Osteoblast (primary cell): ENCODE data around the gene DHX35. TPM values are rescaled to one million over a fixed set of nuclear protein-coding genes. Genes with fewer than 3 reads are reported as not detected.

ENCODE experiments used
- DNase-seq: peaks from one replicate; pipeline ENCODE4 v3.0.0; 2011; ENCODE audit warnings: low spot score, mixed read lengths; ENCODE audit not compliant: insufficient read length; ENCODE audit errors: missing footprints
- H2AFZ ChIP-seq: 2 replicates; pipeline ENCODE4 v1.6.0; 2011; ENCODE audit warnings: mild to moderate bottlenecking, low read length
- H3K27ac ChIP-seq: 2 replicates; pipeline ENCODE4 v1.5.1; 2011; ENCODE audit warnings: mild to moderate bottlenecking, low read depth, low read length, moderate library complexity
- H3K27me3 ChIP-seq: 2 replicates; pipeline ENCODE4 v1.6.0; 2012; ENCODE audit warnings: mild to moderate bottlenecking, control low read depth, inconsistent platforms, low read length, moderate library complexity; ENCODE audit not compliant: insufficient read depth
- H3K36me3 ChIP-seq: 2 replicates; pipeline ENCODE4 v1.5.1; 2011; ENCODE audit warnings: mild to moderate bottlenecking, low read length, control low read depth, moderate library complexity; ENCODE audit not compliant: insufficient read depth
- H3K4me1 ChIP-seq: 2 replicates; pipeline ENCODE4 v1.5.1; 2011; ENCODE audit warnings: mild to moderate bottlenecking, low read length, control low read depth, moderate library complexity; ENCODE audit not compliant: insufficient read depth
- H3K4me2 ChIP-seq: 2 replicates; pipeline ENCODE4 v1.6.0; 2011; ENCODE audit warnings: mild to moderate bottlenecking, low read length; ENCODE audit not compliant: insufficient read depth
- H3K4me3 ChIP-seq: fragments of 200-600 bp; sonication (generic); 3 replicates; pipeline ENCODE4 v1.5.1; 2012; ENCODE audit warnings: mild to moderate bottlenecking, low read length, inconsistent platforms; ENCODE audit not compliant: insufficient read depth
- H3K79me2 ChIP-seq: 2 replicates; pipeline ENCODE4 v1.6.0; 2012; ENCODE audit warnings: mild to moderate bottlenecking, low read length, control low read depth, inconsistent platforms; ENCODE audit not compliant: insufficient read depth
- H3K9me3 ChIP-seq: 2 replicates; pipeline ENCODE4 v1.5.1; 2011; ENCODE audit warnings: low read depth, low read length, control low read depth
- H4K20me1 ChIP-seq: 2 replicates; pipeline ENCODE4 v1.6.0; 2012; ENCODE audit warnings: mild to moderate bottlenecking, low read length, control low read depth; ENCODE audit not compliant: insufficient read depth
- CTCF ChIP-seq: IDR thresholded peaks from 2 replicates; pipeline ENCODE4 v1.5.1; 2011; ENCODE audit warnings: mild to moderate bottlenecking, low read depth, low read length, moderate library complexity; ENCODE audit errors: extremely low read depth
- total RNA-seq: library from RNA; depleted of rRNA; stranded (reverse); fragments of >200 nt; gene quantifications from 2 replicates; pipeline ENCODE4 v1.2.3, GENCODE V29; 2012

The DHX35 gene
- total RNA-seq, 1 donor = 10.5 TPM

- H3K4me1 ChIP-seq = no peaks in the 10 kb centered on the region
- no peaks in the 10 kb centered on the region for H3K79me2 ChIP-seq
- no peak for TF ChIP-seq CTCF
- no peak overlapping the region for H3K27ac ChIP-seq
- H3K4me2 ChIP-seq = no peak overlapping the region
- H2AFZ ChIP-seq = no peak overlapping the region
- H3K4me3 ChIP-seq = no peak overlapping the region
- H3K27me3 ChIP-seq = no peaks in the 10 kb centered on the region
- peaks cover 22% of the 10 kb centered on the region for H3K36me3 ChIP-seq
- peaks cover 3% of the 10 kb centered on the region for H4K20me1 ChIP-seq
- DNase-seq = no peak
- H3K9me3 ChIP-seq = no peaks in the 10 kb centered on the region
Observed at GRCh38 chr20:39010496-39010895, 48.4 kb downstream of the DHX35 start.

GRCh38 chr20:39013662-39014109 is 51.5 kb downstream of the DHX35 start:
- no peaks in the 10 kb centered on the region for H3K79me2 ChIP-seq
- no peak overlapping the region for H3K4me2 ChIP-seq
- DNase-seq = no peak
- no peaks in the 10 kb centered on the region for H3K4me1 ChIP-seq
- no peaks in the 10 kb centered on the region for H3K9me3 ChIP-seq
- no peak for TF ChIP-seq CTCF
- no peak overlapping the region for H2AFZ ChIP-seq
- no peak overlapping the region for H3K4me3 ChIP-seq
- H3K27ac ChIP-seq = no peak overlapping the region
- H4K20me1 ChIP-seq = peaks cover 3% of the 10 kb centered on the region
- H3K36me3 ChIP-seq = peaks cover 17% of the 10 kb centered on the region
- H3K27me3 ChIP-seq = no peaks in the 10 kb centered on the region

GRCh38 chr20:39016041-39016440 is 53.9 kb downstream of the DHX35 start:
- TF ChIP-seq CTCF = no peak

GRCh38 chr20:39016506-39016905 is 54.4 kb downstream of the DHX35 start:
- no peaks in the 10 kb centered on the region for H3K79me2 ChIP-seq
- H3K27me3 ChIP-seq = no peaks in the 10 kb centered on the region
- peaks cover 25% of the 10 kb centered on the region for H3K36me3 ChIP-seq
- no peaks in the 10 kb centered on the region for H3K9me3 ChIP-seq
- H4K20me1 ChIP-seq = no peaks in the 10 kb centered on the region
- no peak for DNase-seq
- TF ChIP-seq CTCF = no peak
- no peak overlapping the region for H3K4me3 ChIP-seq
- no peak overlapping the region for H2AFZ ChIP-seq
- no peak overlapping the region for H3K4me2 ChIP-seq
- no peak overlapping the region for H3K27ac ChIP-seq
- no peaks in the 10 kb centered on the region for H3K4me1 ChIP-seq

More at GRCh38 chr20:39016041-39016440, 53.9 kb downstream of the DHX35 start:
- Histone ChIP-seq H3K4me3 (no peak overlapping the region), H3K27me3 (no peaks in the 10 kb centered on the region), H3K79me2 (no peaks in the 10 kb centered on the region), H3K27ac (no peak overlapping the region), H2AFZ (no peak overlapping the region), H3K9me3 (no peaks in the 10 kb centered on the region), H3K4me1 (no peaks in the 10 kb centered on the region), H3K4me2 (no peak overlapping the region), H4K20me1 (no peaks in the 10 kb centered on the region), H3K36me3 (peaks cover 20% of the 10 kb centered on the region)
- no peak for DNase-seq
